ENCODE measurements around the gene NARS2.

- no peak for TF ChIP-seq GATA1 (IDR thresholded peaks at IDR 0.05; ENCODE audit: low read depth, low read length)
- TF ChIP-seq POLR2A (IDR thresholded peaks at IDR 0.05; ENCODE audit: low read length): no peak
Measured at GRCh38 chr11:78573271-78573670, 1.4 kb downstream of the NARS2 start.
